H1 (cell line): ENCODE results near the gene RNPEPL1. TPM values are rescaled to one million over a fixed set of nuclear protein-coding genes. Genes with fewer than 3 reads are reported as not detected.

ENCODE experiments used
- CTCF ChIP-seq, 3 experiments: IDR thresholded peaks; 1 replicate in 2 of 3; 2 replicates in 1 of 3; pipeline versions ENCODE4 v1.5.1 to v1.6.1; 2011; ENCODE audit warnings: low read length in 3 of 3, mild to moderate bottlenecking in 3 of 3, inconsistent platforms in 2 of 3, low read depth in 1 of 3, moderate library complexity in 1 of 3; ENCODE audit not compliant: insufficient read depth in 1 of 3; ENCODE audit errors: control extremely low read depth in 1 of 3
- GABPA ChIP-seq: IDR thresholded peaks from 2 replicates; pipeline ENCODE4 v1.6.1; 2011; ENCODE audit warnings: mild to moderate bottlenecking, low read length, moderate library complexity, borderline replicate concordance; ENCODE audit not compliant: insufficient read depth
- polyA plus RNA-seq, 7 experiments: library from polyadenylated mRNA; depleted of rRNA in 3 of 7; stranded (reverse) in 5 of 7; unstranded in 2 of 7; fragments of >200 nt in 5 of 7; fragments of 200-250 nt in 2 of 7; gene quantifications; 1 replicate in 5 of 7; 2 replicates in 1 of 7; 4 replicates in 1 of 7; pipeline versions ENCODE4 v1.2.1 to v1.2.3, GENCODE V29; 2011 to 2013; ENCODE audit warnings: missing spikeins in 2 of 7, mixed read lengths in 2 of 7
- total RNA-seq: library from RNA; stranded (reverse); fragmentation: NEBNext Ultra II Directional; extraction: Animal tissue kit (Norgen Biotek cat#: 25700); gene quantifications from 2 replicates; pipeline ENCODE4 v1.2.1, GENCODE V29; 2021
- TF ChIP-seq, protein P1 (sequence below): IDR thresholded peaks from 2 replicates; pipeline ENCODE4 v1.6.1; 2012; ENCODE audit warnings: inconsistent platforms

Gene RNPEPL1
- total and polyA plus RNA-seq, 2 of the 8 experiments (the other 6 are each of a cell fraction or from before 2014, with no cell fraction given): 9.0 to 11.3 TPM

DNA sequence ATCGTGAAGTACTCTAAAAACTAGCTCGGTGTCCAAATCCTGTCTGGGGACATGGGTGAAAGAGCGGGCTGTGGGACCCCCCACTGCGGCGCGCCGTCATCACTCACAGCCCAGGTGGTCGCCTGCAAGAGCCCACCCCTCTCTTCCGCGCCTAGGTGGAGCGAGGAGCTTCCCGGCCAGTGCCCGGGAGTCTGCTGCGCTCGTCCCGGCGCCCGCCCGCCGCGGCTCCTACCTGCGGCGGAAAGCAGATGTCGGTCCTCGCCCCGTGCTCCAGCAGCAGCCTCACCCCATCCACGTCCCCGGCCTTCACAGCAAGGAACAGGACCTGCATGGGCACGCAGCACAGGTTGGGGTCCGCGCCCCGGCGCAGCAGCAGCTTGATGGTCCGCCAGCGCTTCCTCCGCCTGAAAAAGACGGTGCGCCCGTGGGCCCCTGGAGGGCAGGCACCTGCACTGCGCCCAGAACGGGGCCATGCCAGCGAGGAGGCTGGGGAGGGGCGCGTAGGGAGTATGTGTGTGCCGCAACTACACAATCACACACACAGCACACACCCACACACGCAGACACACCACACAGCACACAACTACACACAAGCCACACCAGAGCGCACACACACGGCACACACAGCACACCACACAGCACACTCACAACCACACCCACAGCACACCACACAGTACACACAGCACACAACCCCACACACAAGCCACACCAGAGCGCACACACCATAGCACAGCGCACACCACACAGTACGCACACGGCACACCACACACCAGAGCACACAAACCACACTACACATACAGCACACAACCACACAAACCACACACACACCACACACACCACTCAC lies 47.9 kb upstream of the RNPEPL1 start (continued):
- TF ChIP-seq GABPA (peak; percentile 34; the same call in 1 of the 2 replicates), CTCF (IDR thresholded peaks at IDR 0.05; ENCODE audit: control extremely low read depth in 1 of 3, insufficient read depth in 1 of 3, low read depth in 1 of 3, low read length in 3 of 3) (peak; percentile 31 to 38 (median 32); a peak in 3 of 4 replicates)
- TF ChIP-seq, protein P1, sequence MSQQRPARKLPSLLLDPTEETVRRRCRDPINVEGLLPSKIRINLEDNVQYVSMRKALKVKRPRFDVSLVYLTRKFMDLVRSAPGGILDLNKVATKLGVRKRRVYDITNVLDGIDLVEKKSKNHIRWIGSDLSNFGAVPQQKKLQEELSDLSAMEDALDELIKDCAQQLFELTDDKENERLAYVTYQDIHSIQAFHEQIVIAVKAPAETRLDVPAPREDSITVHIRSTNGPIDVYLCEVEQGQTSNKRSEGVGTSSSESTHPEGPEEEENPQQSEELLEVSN: 0 out of 2 replicates have a peak, but pooled peaks have one; percentile 15
